Measurements from ENCODE around the gene TESK2.

The TESK2 gene

GRCh38 chr1:45304311-45305081 lies 186.5 kb downstream of the TESK2 start:
- DNase-seq (ENCODE audit: low read depth in 2 of 2), result no peak

GRCh38 chr1:45303520-45304310 lies 187.2 kb downstream of the TESK2 start:
- peak; percentile 95 to 98 for DNase-seq (ENCODE audit: low read depth in 2 of 2)

- DNase-seq (ENCODE audit: low read depth in 2 of 2), result no peak
These were observed 188.3 kb downstream of the TESK2 start for GRCh38 chr1:45302505-45303150.

- DNase-seq (ENCODE audit: low read depth in 2 of 2), result no peak
These were observed 190.3 kb downstream of the TESK2 start for GRCh38 chr1:45300669-45300997.

GRCh38 chr1:45299981-45300668 lies 190.8 kb downstream of the TESK2 start:
- DNase-seq (ENCODE audit: low read depth in 2 of 2), result no peak

GRCh38 chr1:45299296-45299695 lies 191.7 kb downstream of the TESK2 start:
- no peak for DNase-seq (ENCODE audit: low read depth in 2 of 2)

- DNase-seq (ENCODE audit: low read depth in 2 of 2), result no peak
These were observed 193.2 kb downstream of the TESK2 start for GRCh38 chr1:45297666-45298356.

Data from stimulated activated CD8-positive, alpha-beta memory T cell treated with anti-CD3 and anti-CD28 coated beads, Interleukin-7, amount 100 ng/mL, for 1 hour (primary cell).